ENCODE results near the gene NCF4.

Gene NCF4

GRCh38 chr22:36838119-36839030, 22.4 kb upstream of the NCF4 start:
- DNase-seq = no peak

- no peak for DNase-seq
Observed at GRCh38 chr22:36839356-36840073, 21.3 kb upstream of the NCF4 start.

- DNase-seq = no peak
Observed at GRCh38 chr22:36840106-36840505, 20.7 kb upstream of the NCF4 start.

GRCh38 chr22:36846271-36846670, 14.5 kb upstream of the NCF4 start:
- no peak for DNase-seq

- DNase-seq = no peak
Observed at GRCh38 chr22:36846949-36847348, 13.9 kb upstream of the NCF4 start.

GRCh38 chr22:36850056-36850455, 10.8 kb upstream of the NCF4 start:
- no peak for DNase-seq

- no peak for DNase-seq
Observed at GRCh38 chr22:36850682-36851081, 10.1 kb upstream of the NCF4 start.

GRCh38 chr22:36852056-36852973, 8.5 kb upstream of the NCF4 start:
- DNase-seq = no peak

GRCh38 chr22:36853407-36854099, 7.3 kb upstream of the NCF4 start:
- DNase-seq = peak; percentile 71 to 79

GRCh38 chr22:36855478-36855877, 5.3 kb upstream of the NCF4 start:
- DNase-seq = no peak

- peak; percentile 85 to 91 for DNase-seq
Observed at GRCh38 chr22:36856121-36856791, 4.5 kb upstream of the NCF4 start.

GRCh38 chr22:36856792-36857135, 4.0 kb upstream of the NCF4 start:
- DNase-seq = no peak

GRCh38 chr22:36858156-36858555, 2.6 kb upstream of the NCF4 start:
- no peak for DNase-seq

- DNase-seq = peak; percentile 37 to 39
Observed at GRCh38 chr22:36858966-36859365, 1.8 kb upstream of the NCF4 start.

GRCh38 chr22:36860017-36860416, 789 bp upstream of the NCF4 start:
- no peak for DNase-seq

GRCh38 chr22:36860438-36860820, 377 bp upstream of the NCF4 start:
- no peak for DNase-seq

GRCh38 chr22:36862251-36863242, 1.7 kb downstream of the NCF4 start:
- DNase-seq = peak; percentile 90 to 92

GRCh38 chr22:36863281-36863680, 2.5 kb downstream of the NCF4 start:
- no peak for DNase-seq

- DNase-seq = no peak
Observed at GRCh38 chr22:36863979-36864378, 3.2 kb downstream of the NCF4 start.

- DNase-seq = peak; percentile 4 to 9
Observed at GRCh38 chr22:36864454-36865215, 3.8 kb downstream of the NCF4 start.

All from AML-193 (cell line).